HCT116 (cell line): ENCODE data around the gene TNFAIP3.

ENCODE experiments used
- ATF3 ChIP-seq: IDR thresholded peaks from 2 replicates; pipeline ENCODE4 v1.6.1; 2012
- EGR1 ChIP-seq: IDR thresholded peaks from 2 replicates; pipeline ENCODE4 v1.6.1; 2012; ENCODE audit warnings: low read depth
- EZH2 ChIP-seq: fragments of 200-600 bp; sonication (generic); IDR thresholded peaks from 2 replicates; pipeline ENCODE4 v1.6.1; 2017; ENCODE audit warnings: antibody characterized with exemption, mixed run types
- EZH2phosphoT487 ChIP-seq: fragments of 200-600 bp; IDR thresholded peaks from 2 replicates; pipeline ENCODE4 v1.6.1; 2018; ENCODE audit warnings: antibody characterized with exemption, borderline replicate concordance
- JUND ChIP-seq: IDR thresholded peaks from 2 replicates; pipeline ENCODE4 v1.6.1; 2012
- POLR2A ChIP-seq: IDR thresholded peaks from 2 replicates; pipeline ENCODE4 v1.7.0; 2011; ENCODE audit warnings: borderline replicate concordance; ENCODE audit not compliant: insufficient read depth, insufficient read length; ENCODE audit errors: extremely low read depth
- POLR2AphosphoS5 ChIP-seq: IDR thresholded peaks from 2 replicates; pipeline ENCODE4 v1.6.1; 2011; ENCODE audit warnings: mild to moderate bottlenecking, low read depth, low read length, moderate library complexity
- REST ChIP-seq: IDR thresholded peaks from 2 replicates; pipeline ENCODE4 v1.6.1; 2012; ENCODE audit warnings: low read depth
- TCF7L2 ChIP-seq: IDR thresholded peaks from 2 replicates; pipeline ENCODE4 v1.7.0; 2011; ENCODE audit warnings: borderline replicate concordance, inconsistent platforms; ENCODE audit not compliant: insufficient read depth, insufficient read length; ENCODE audit errors: extremely low read depth
- ZBTB33 ChIP-seq: IDR thresholded peaks from 2 replicates; pipeline ENCODE4 v1.6.1; 2011; ENCODE audit warnings: mild to moderate bottlenecking, low read length, moderate library complexity; ENCODE audit not compliant: insufficient replicate concordance; ENCODE audit errors: extremely low read depth
- TF ChIP-seq, protein P1 (sequence below), 3 experiments: fragments of 200-600 bp in 1 of 3; sonication (generic) in 1 of 3; IDR thresholded peaks in 2 of 3; conservative IDR thresholded peaks in 1 of 3; 2 replicates each; pipeline ENCODE4 v1.5.1; 2012 to 2017; ENCODE audit warnings: low read depth in 2 of 3, low read length in 2 of 3, antibody characterized with exemption in 1 of 3, borderline replicate concordance in 1 of 3, control low read depth in 1 of 3, mild to moderate bottlenecking in 1 of 3, mixed read lengths in 1 of 3, mixed run types in 1 of 3, moderate library complexity in 1 of 3; ENCODE audit not compliant: insufficient read depth in 1 of 3
- TF ChIP-seq, protein P2 (sequence below): IDR thresholded peaks from 2 replicates; pipeline ENCODE4 v1.6.1; 2012

DNA sequence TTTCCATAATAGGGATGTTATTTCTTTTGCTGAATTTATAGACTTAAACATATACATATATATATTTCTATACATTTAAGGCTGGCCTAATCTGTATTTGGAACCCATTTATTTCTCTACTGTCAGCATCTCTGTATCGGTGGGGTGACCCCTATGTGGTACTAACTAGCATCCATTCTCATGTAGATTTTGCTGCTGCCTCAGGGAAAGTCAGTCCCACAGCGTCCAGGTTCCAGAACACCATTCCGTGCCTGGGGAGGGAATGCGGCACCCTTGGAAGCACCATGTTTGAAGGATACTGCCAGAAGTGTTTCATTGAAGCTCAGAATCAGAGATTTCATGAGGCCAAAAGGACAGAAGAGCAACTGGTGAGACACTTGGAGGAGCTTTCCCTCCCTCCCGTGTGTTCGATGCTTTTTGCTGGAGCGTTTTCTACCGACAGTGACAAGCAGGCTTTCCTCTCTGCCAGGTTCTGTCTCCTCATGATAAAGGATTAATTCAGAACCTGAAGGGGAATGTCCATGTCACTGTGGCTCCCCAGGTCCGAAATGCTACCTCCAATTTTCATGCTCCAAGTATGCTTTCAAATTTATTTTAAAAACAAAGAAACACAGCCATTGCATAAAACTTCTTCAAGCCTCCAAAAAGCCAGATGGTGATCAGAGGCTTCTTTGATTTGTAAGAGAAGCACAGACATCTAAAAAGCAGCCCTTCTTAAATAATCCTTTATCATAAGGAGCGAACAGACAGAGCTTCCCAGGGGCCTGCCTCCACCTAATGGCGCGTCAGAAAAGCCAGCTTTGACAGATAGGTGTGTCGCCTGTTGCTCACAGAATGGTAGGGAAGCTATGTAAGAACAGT is 13.1 kb downstream of the TNFAIP3 start:
- no peak for TF ChIP-seq EZH2
- TF ChIP-seq, protein P1, sequence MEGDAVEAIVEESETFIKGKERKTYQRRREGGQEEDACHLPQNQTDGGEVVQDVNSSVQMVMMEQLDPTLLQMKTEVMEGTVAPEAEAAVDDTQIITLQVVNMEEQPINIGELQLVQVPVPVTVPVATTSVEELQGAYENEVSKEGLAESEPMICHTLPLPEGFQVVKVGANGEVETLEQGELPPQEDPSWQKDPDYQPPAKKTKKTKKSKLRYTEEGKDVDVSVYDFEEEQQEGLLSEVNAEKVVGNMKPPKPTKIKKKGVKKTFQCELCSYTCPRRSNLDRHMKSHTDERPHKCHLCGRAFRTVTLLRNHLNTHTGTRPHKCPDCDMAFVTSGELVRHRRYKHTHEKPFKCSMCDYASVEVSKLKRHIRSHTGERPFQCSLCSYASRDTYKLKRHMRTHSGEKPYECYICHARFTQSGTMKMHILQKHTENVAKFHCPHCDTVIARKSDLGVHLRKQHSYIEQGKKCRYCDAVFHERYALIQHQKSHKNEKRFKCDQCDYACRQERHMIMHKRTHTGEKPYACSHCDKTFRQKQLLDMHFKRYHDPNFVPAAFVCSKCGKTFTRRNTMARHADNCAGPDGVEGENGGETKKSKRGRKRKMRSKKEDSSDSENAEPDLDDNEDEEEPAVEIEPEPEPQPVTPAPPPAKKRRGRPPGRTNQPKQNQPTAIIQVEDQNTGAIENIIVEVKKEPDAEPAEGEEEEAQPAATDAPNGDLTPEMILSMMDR (IDR thresholded peaks at IDR 0.05 in 2 of 3, conservative IDR thresholded peaks at IDR 0.05 in 1 of 3; ENCODE audit: borderline replicate concordance in 1 of 3, insufficient read depth in 1 of 3, low read depth in 2 of 3, low read length in 2 of 3) = no peak
- TF ChIP-seq REST = no peak
- TF ChIP-seq ZBTB33 = no peak
- TF ChIP-seq EGR1 = no peak
- no peak for TF ChIP-seq POLR2A
- TF ChIP-seq POLR2AphosphoS5 = no peak
- no peak for TF ChIP-seq ATF3
- TF ChIP-seq JUND = no peak
- no peak for TF ChIP-seq EZH2phosphoT487
- TF ChIP-seq TCF7L2 = no peak
- TF ChIP-seq, protein P2, sequence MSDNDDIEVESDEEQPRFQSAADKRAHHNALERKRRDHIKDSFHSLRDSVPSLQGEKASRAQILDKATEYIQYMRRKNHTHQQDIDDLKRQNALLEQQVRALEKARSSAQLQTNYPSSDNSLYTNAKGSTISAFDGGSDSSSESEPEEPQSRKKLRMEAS = no peak
